Measurements from ENCODE around the gene GDI1.

Gene GDI1

GRCh38 chrX:154481911-154482601, 45.1 kb downstream of the GDI1 start:
- no peak for DNase-seq (ENCODE audit: low read depth in 2 of 2)

GRCh38 chrX:154482786-154483185, 45.8 kb downstream of the GDI1 start:
- no peak for DNase-seq (ENCODE audit: low read depth in 2 of 2)

- DNase-seq (ENCODE audit: low read depth in 2 of 2): no peak
These were observed 46.4 kb downstream of the GDI1 start for GRCh38 chrX:154483325-154483724.

GRCh38 chrX:154484255-154485149, 47.5 kb downstream of the GDI1 start:
- DNase-seq (ENCODE audit: low read depth in 2 of 2): no peak

- DNase-seq (ENCODE audit: low read depth in 2 of 2): no peak
These were observed 48.4 kb downstream of the GDI1 start for GRCh38 chrX:154485150-154486051.

GRCh38 chrX:154486052-154486395, 49.1 kb downstream of the GDI1 start:
- no peak for DNase-seq (ENCODE audit: low read depth in 2 of 2)

- DNase-seq (ENCODE audit: low read depth in 2 of 2): no peak
These were observed 49.6 kb downstream of the GDI1 start, which contains the start of gene UBL4A for GRCh38 chrX:154486396-154487207. Gene UBL4A, minus strand, starts transcription at chrX:154486615. Its CDS starts 31 bp downstream, at chrX:154486584.

- DNase-seq (ENCODE audit: low read depth in 2 of 2): no peak
These were observed 50.8 kb downstream of the GDI1 start for GRCh38 chrX:154487518-154488290.

- DNase-seq (ENCODE audit: low read depth in 2 of 2): no peak
These were observed 51.6 kb downstream of the GDI1 start for GRCh38 chrX:154488336-154489075.

- no peak for DNase-seq (ENCODE audit: low read depth in 2 of 2)
These were observed 52.2 kb downstream of the GDI1 start for GRCh38 chrX:154489182-154489581.

- no peak for DNase-seq (ENCODE audit: low read depth in 2 of 2)
These were observed 53.1 kb downstream of the GDI1 start for GRCh38 chrX:154490021-154490413.

- DNase-seq (ENCODE audit: low read depth in 2 of 2): peak; percentile 77
These were observed 53.6 kb downstream of the GDI1 start, which contains the start of gene SLC10A3 for GRCh38 chrX:154490414-154491083. Gene SLC10A3, minus strand, starts transcription at chrX:154490629. Its CDS starts 1,689 bp downstream, at chrX:154488940.
